ENCODE results near the gene MGAT4A. TPM values are rescaled to one million over a fixed set of nuclear protein-coding genes. Genes with fewer than 3 reads are reported as not detected.

Gene MGAT4A
- total RNA-seq, 2 experiments from 2014 or later: 10.1 to 15.4 TPM

DNA sequence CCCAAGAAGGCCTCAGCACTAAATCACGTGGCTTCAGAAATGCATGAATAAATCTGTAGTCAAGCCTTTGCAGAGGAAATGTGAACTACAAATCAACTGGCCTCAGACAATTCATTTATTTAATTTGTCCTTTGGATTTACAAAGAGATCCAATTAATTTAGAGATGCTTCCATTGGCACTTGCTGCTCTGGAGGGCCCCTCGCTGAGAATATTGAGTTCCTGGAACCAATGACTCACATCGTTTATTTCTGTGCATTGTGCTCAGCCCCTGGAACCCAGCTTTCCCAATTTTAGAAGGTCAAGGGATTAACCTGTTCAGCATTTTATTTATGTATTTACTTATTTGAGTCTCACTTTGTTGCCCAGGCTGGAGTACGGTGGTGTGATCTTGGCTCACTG is 47.2 kb upstream of the MGAT4A start:
- H3K36me3 ChIP-seq (ENCODE audit: insufficient read depth, low read length): no peaks in the 10 kb centered on the region
- intact Hi-C loops (cut with micrococcal nuclease; ENCODE audit: unreplicated experiment): no loop called here

GRCh38 chr2:98777710-98778109 is 46.8 kb upstream of the MGAT4A start:
- no peaks in the 10 kb centered on the region for H3K9me2 ChIP-seq (ENCODE audit: insufficient read depth, low read length)
- POLR2A ChIA-PET: no interaction called here
- intact Hi-C loops (cut with micrococcal nuclease; ENCODE audit: unreplicated experiment): no loop called here
- no TSS peak for BruUV-seq (replicated peaks)
- H3K79me2 ChIP-seq (ENCODE audit: insufficient read depth, low read depth, low read length): no peaks in the 10 kb centered on the region
- H3K4me3 ChIP-seq (ENCODE audit: low read depth, low read length, poor library complexity, severe bottlenecking): no peak overlapping the region
- H3K36me3 ChIP-seq (ENCODE audit: insufficient read depth, low read length): no peaks in the 10 kb centered on the region
- CTCF ChIA-PET (ENCODE audit: unreplicated experiment): interaction anchor here (0.5 kb wide), 1 partner anchor 1127 kb away, joined by 3 read pairs; no protein-coding TSS in a partner anchor
- H3K9me3 ChIP-seq (ENCODE audit: low read length): peaks cover 17% of the 10 kb centered on the region
- no peak for DNase-seq (ENCODE audit: low spot score)
- no peak overlapping the region for H3K27ac ChIP-seq (ENCODE audit: low read depth, low read length, poor library complexity, severe bottlenecking)
- no peak overlapping the region for H3K4me2 ChIP-seq (ENCODE audit: low read length)
- H3K4me1 ChIP-seq (ENCODE audit: insufficient read depth, low read length, poor library complexity, severe bottlenecking): peaks cover 4% of the 10 kb centered on the region
- no peak for TF ChIP-seq CTCF (conservative IDR thresholded peaks at IDR 0.05; ENCODE audit: low read length)
- no peak for TF ChIP-seq EZH2phosphoT487 (IDR thresholded peaks at IDR 0.05; ENCODE audit: borderline replicate concordance, low read depth, low read length)
- H2AFZ ChIP-seq (ENCODE audit: low read length): no peak overlapping the region
- H4K20me1 ChIP-seq (ENCODE audit: insufficient read depth, low read length): no peaks in the 10 kb centered on the region

More for the DNA sequence above, 47.2 kb upstream of the MGAT4A start:
- no peak overlapping the region for H3K27ac ChIP-seq (ENCODE audit: low read depth, low read length, poor library complexity, severe bottlenecking)
- POLR2A ChIA-PET: no interaction called here
- H3K4me3 ChIP-seq (ENCODE audit: low read depth, low read length, poor library complexity, severe bottlenecking): no peak overlapping the region
- no peaks in the 10 kb centered on the region for H3K9me2 ChIP-seq (ENCODE audit: insufficient read depth, low read length)
- CTCF ChIA-PET (ENCODE audit: unreplicated experiment): interaction anchor here (0.5 kb wide), 1 partner anchor 1128 kb away, joined by 3 read pairs; no protein-coding TSS in a partner anchor
- no peak overlapping the region for H2AFZ ChIP-seq (ENCODE audit: low read length)
- TF ChIP-seq CTCF (conservative IDR thresholded peaks at IDR 0.05; ENCODE audit: low read length): no peak
- TF ChIP-seq EZH2phosphoT487 (IDR thresholded peaks at IDR 0.05; ENCODE audit: borderline replicate concordance, low read depth, low read length): no peak
- peaks cover under 1% of the 10 kb centered on the region for H3K4me1 ChIP-seq (ENCODE audit: insufficient read depth, low read length, poor library complexity, severe bottlenecking)
- no peak for DNase-seq (ENCODE audit: low spot score)
- H3K9me3 ChIP-seq (ENCODE audit: low read length): peaks cover 18% of the 10 kb centered on the region
- BruUV-seq (replicated peaks): no TSS peak
- no peaks in the 10 kb centered on the region for H3K79me2 ChIP-seq (ENCODE audit: insufficient read depth, low read depth, low read length)
- H3K4me2 ChIP-seq (ENCODE audit: low read length): no peak overlapping the region
- no peaks in the 10 kb centered on the region for H4K20me1 ChIP-seq (ENCODE audit: insufficient read depth, low read length)

DNA sequence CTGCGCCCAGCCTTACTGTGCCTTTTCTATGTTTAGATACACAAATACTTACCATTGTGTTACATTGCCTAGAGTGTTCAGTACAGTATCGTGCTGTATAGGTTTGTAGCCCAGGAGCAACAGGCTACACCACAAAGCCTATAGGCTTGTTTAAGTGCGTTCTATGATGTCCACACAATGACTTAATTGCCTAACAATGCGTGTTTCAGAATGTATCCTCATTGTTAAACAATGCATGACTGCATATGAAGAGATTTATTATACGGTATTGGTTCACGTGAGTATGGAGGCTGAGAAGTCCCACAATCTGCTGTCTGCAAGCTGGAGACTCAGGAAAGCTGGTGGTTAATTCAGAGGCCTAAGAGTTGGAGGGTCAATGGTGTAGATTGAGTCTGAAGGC is 46.1 kb upstream of the MGAT4A start:
- Histone ChIP-seq H3K4me1 (ENCODE audit: insufficient read depth, low read length, poor library complexity, severe bottlenecking) (peaks cover 10% of the 10 kb centered on the region), H3K36me3 (ENCODE audit: insufficient read depth, low read length) (no peaks in the 10 kb centered on the region), H3K4me2 (ENCODE audit: low read length) (no peak overlapping the region), H3K4me3 (ENCODE audit: low read depth, low read length, poor library complexity, severe bottlenecking) (no peak overlapping the region), H3K27ac (ENCODE audit: low read depth, low read length, poor library complexity, severe bottlenecking) (no peak overlapping the region), H3K9me2 (ENCODE audit: insufficient read depth, low read length) (no peaks in the 10 kb centered on the region), H3K79me2 (ENCODE audit: insufficient read depth, low read depth, low read length) (no peaks in the 10 kb centered on the region), H2AFZ (ENCODE audit: low read length) (no peak overlapping the region), H3K9me3 (ENCODE audit: low read length) (peaks cover 10% of the 10 kb centered on the region), H4K20me1 (ENCODE audit: insufficient read depth, low read length) (no peaks in the 10 kb centered on the region)
- ChIA-PET POLR2A (interaction anchor here (0.6 to 0.7 kb wide), 2 partner anchors 10 to 32 kb away, joined by 3 to 7 read pairs; no protein-coding TSS in a partner anchor), CTCF (ENCODE audit: unreplicated experiment) (no interaction called here)
- intact Hi-C loops (cut with micrococcal nuclease; ENCODE audit: unreplicated experiment): no loop called here
- no peak for DNase-seq (ENCODE audit: low spot score)
- TF ChIP-seq EZH2phosphoT487 (IDR thresholded peaks at IDR 0.05; ENCODE audit: borderline replicate concordance, low read depth, low read length): no peak
- no peak for TF ChIP-seq CTCF (conservative IDR thresholded peaks at IDR 0.05; ENCODE audit: low read length)
- no TSS peak for BruUV-seq (replicated peaks)

Data from OCI-LY7 (cell line).